Loucy (cell line): Measurements from ENCODE around the gene VASH2.
"Not testable (repeated sequence)": the region's sequence is repeated elsewhere in the genome, so short reads cannot be mapped to it uniquely, and the experiment has no call there.

ENCODE experiments used
- H2AFZ ChIP-seq: fragments of 200-600 bp; sonication (generic); 2 replicates; pipeline ENCODE4 v1.6.0; 2016; ENCODE audit warnings: antibody characterized with exemption, mild to moderate bottlenecking, low read length, moderate library complexity
- H3F3A ChIP-seq: fragments of 200-600 bp; 2 replicates; pipeline ENCODE4 v1.6.0; 2016; ENCODE audit warnings: antibody characterized with exemption, low read depth, mild to moderate bottlenecking
- H3K27me3 ChIP-seq: fragments of 200-600 bp; sonication (generic); 2 replicates; pipeline ENCODE4 v1.6.1; 2014; ENCODE audit warnings: low read length, mild to moderate bottlenecking; ENCODE audit not compliant: insufficient read depth, poor library complexity, severe bottlenecking
- H3K36me3 ChIP-seq: fragments of 200-600 bp; sonication (generic); 2 replicates; pipeline ENCODE4 v1.6.1; 2016; ENCODE audit warnings: low read length; ENCODE audit not compliant: insufficient read depth
- H3K4me1 ChIP-seq: fragments of 200-600 bp; sonication (generic); 2 replicates; pipeline ENCODE4 v1.5.1; 2014; ENCODE audit warnings: low read length, mild to moderate bottlenecking; ENCODE audit not compliant: insufficient read depth, poor library complexity, severe bottlenecking
- H3K4me2 ChIP-seq: fragments of 200-600 bp; sonication (generic); 2 replicates; pipeline ENCODE4 v1.6.0; 2014; ENCODE audit warnings: antibody characterized with exemption, low read length, low read depth, mild to moderate bottlenecking; ENCODE audit not compliant: poor library complexity, severe bottlenecking
- H3K4me3 ChIP-seq: fragments of 200-600 bp; sonication (generic); 2 replicates; pipeline ENCODE4 v1.5.1; 2014; ENCODE audit warnings: low read length, mild to moderate bottlenecking, mixed read lengths; ENCODE audit not compliant: poor library complexity, severe bottlenecking
- H3K79me2 ChIP-seq: fragments of 200-600 bp; sonication (generic); 2 replicates; pipeline ENCODE4 v1.6.1; 2014; ENCODE audit warnings: low read length; ENCODE audit not compliant: insufficient read depth
- H3K9ac ChIP-seq: fragments of 200-600 bp; sonication (generic); 2 replicates; pipeline ENCODE4 v1.6.0; 2014; ENCODE audit warnings: mild to moderate bottlenecking, low read depth, low read length, moderate library complexity; ENCODE audit not compliant: poor library complexity, severe bottlenecking
- H3K9me2 ChIP-seq: fragments of 200-600 bp; sonication (generic); replicated peaks from 2 replicates; pipeline ENCODE4 v1.6.1; 2016; ENCODE audit warnings: low read depth, low read length, mixed read lengths
- H3K9me3 ChIP-seq: fragments of 200-600 bp; sonication (generic); 2 replicates; pipeline ENCODE4 v1.6.1; 2014; ENCODE audit warnings: mild to moderate bottlenecking, antibody characterized with exemption, low read length, low read depth; ENCODE audit not compliant: insufficient read depth
- H4K20me1 ChIP-seq: fragments of 200-600 bp; sonication (generic); 2 replicates; pipeline ENCODE4 v1.6.0; 2014; ENCODE audit warnings: antibody characterized with exemption, low read length, mild to moderate bottlenecking; ENCODE audit not compliant: insufficient read depth, poor library complexity, severe bottlenecking
- CTCF ChIP-seq: fragments of 200-600 bp; sonication (generic); conservative IDR thresholded peaks from 2 replicates; pipeline ENCODE4 v1.5.1; 2014; ENCODE audit warnings: mild to moderate bottlenecking, antibody characterized with exemption, low read length
- EZH2phosphoT487 ChIP-seq: fragments of 200-600 bp; IDR thresholded peaks from 2 replicates; pipeline ENCODE4 v1.6.1; 2018; ENCODE audit warnings: antibody characterized with exemption, mild to moderate bottlenecking, moderate library complexity, borderline replicate concordance

Gene VASH2

GRCh38 chr1:213017447-213018273, 67.3 kb downstream of the VASH2 start:
- H3K4me2 ChIP-seq = no peak overlapping the region
- no peak overlapping the region for H3K4me3 ChIP-seq
- H3K79me2 ChIP-seq = peaks cover 24% of the 10 kb centered on the region
- H3K9me3 ChIP-seq = no peaks in the 10 kb centered on the region
- TF ChIP-seq EZH2phosphoT487 (no peak), CTCF (no peak)
- H2AFZ ChIP-seq = no peak overlapping the region
- H4K20me1 ChIP-seq = peaks cover 10% of the 10 kb centered on the region
- H3K9me2 ChIP-seq = no peaks in the 10 kb centered on the region
- no peaks in the 10 kb centered on the region for H3F3A ChIP-seq
- H3K36me3 ChIP-seq = no peaks in the 10 kb centered on the region
- peaks cover 35% of the 10 kb centered on the region for H3K27me3 ChIP-seq
- no peak overlapping the region for H3K9ac ChIP-seq
- H3K4me1 ChIP-seq = peaks cover 22% of the 10 kb centered on the region

- H3K4me2 ChIP-seq = no peak overlapping the region
- no peaks in the 10 kb centered on the region for H3K36me3 ChIP-seq
- H3K4me3 ChIP-seq = no peak overlapping the region
- H3K9ac ChIP-seq = no peak overlapping the region
- no peak for TF ChIP-seq EZH2phosphoT487
- no peak for TF ChIP-seq CTCF
- H3K9me3 ChIP-seq = no peaks in the 10 kb centered on the region
- H4K20me1 ChIP-seq = peaks cover 1% of the 10 kb centered on the region
- no peak overlapping the region for H2AFZ ChIP-seq
- H3K4me1 ChIP-seq = peaks cover 5% of the 10 kb centered on the region
- H3K27me3 ChIP-seq = peaks cover 51% of the 10 kb centered on the region
- H3F3A ChIP-seq = no peaks in the 10 kb centered on the region
- H3K79me2 ChIP-seq = peaks cover 7% of the 10 kb centered on the region
- H3K9me2 ChIP-seq = no peaks in the 10 kb centered on the region
Measured at GRCh38 chr1:213019450-213019849, 69.1 kb downstream of the VASH2 start.

GRCh38 chr1:213020016-213020415, 69.7 kb downstream of the VASH2 start:
- H3K36me3 ChIP-seq = no peaks in the 10 kb centered on the region
- H3K27me3 ChIP-seq = peaks cover 54% of the 10 kb centered on the region
- H3K9ac ChIP-seq = no peak overlapping the region
- no peaks in the 10 kb centered on the region for H4K20me1 ChIP-seq
- no peaks in the 10 kb centered on the region for H3K9me2 ChIP-seq
- TF ChIP-seq EZH2phosphoT487 (no peak), CTCF (no peak)
- H2AFZ ChIP-seq = no peak overlapping the region
- no peak overlapping the region for H3K4me2 ChIP-seq
- H3K4me1 ChIP-seq = no peaks in the 10 kb centered on the region
- H3K9me3 ChIP-seq = no peaks in the 10 kb centered on the region
- H3K79me2 ChIP-seq = peaks cover 1% of the 10 kb centered on the region; the same call in 1 of the 2 replicates
- no peak overlapping the region for H3K4me3 ChIP-seq
- H3F3A ChIP-seq = no peaks in the 10 kb centered on the region

GRCh38 chr1:213027024-213027423, 76.7 kb downstream of the VASH2 start:
- H3F3A ChIP-seq, H3K4me3 ChIP-seq, H3K4me2 ChIP-seq, H3K9me3 ChIP-seq, H3K4me1 ChIP-seq, H3K9me2 ChIP-seq, H3K36me3 ChIP-seq, H2AFZ ChIP-seq, H4K20me1 ChIP-seq, H3K79me2 ChIP-seq, H3K9ac ChIP-seq: not testable (repeated sequence)
- peaks cover 73% of the 10 kb centered on the region for H3K27me3 ChIP-seq
